CD4-positive, alpha-beta T cell (primary cell): ENCODE results near the gene OTULINL. TPM values are rescaled to one million over a fixed set of nuclear protein-coding genes. Genes with fewer than 3 reads are reported as not detected.

Source experiments
- ATAC-seq: fragments of 200-7000 bp; cut with Tn5 transposase; one replicate; pipeline ENCODE4 v1.10.0; 2022; ENCODE audit warnings: mild to moderate bottlenecking; ENCODE audit not compliant: poor library complexity
- CTCF ChIA-PET: fragments of 350-600 bp; sonication (Branson Sonifier 250); formaldehyde crosslinking; loops from one replicate; lab custom pipeline; 2021; ENCODE audit warnings: antibody characterized with exemption, inconsistent platforms; lab: Charles Lee
- POLR2A ChIA-PET: fragments of 350-600 bp; sonication (Branson Sonifier 250); formaldehyde crosslinking; loops from one replicate; lab custom pipeline; 2021; ENCODE audit warnings: antibody characterized with exemption, inconsistent platforms; lab: Charles Lee
- DNase-seq, 14 experiments: peaks; one replicate each; pipeline ENCODE4 v3.0.0-alpha.2; 2013 to 2020; ENCODE audit warnings: mixed read lengths in 2 of 14
- H3K27ac ChIP-seq, 2 donors: one replicate each; pipeline versions ENCODE4 v1.5.1 to v1.7.0; 2013; ENCODE audit warnings: low read length in 2 of 2, low read depth in 1 of 2, mild to moderate bottlenecking in 1 of 2
- H3K27me3 ChIP-seq, 2 experiments: 1 replicate in 1 of 2; 2 replicates in 1 of 2; pipeline versions ENCODE4 v1.6.1 to v1.7.0; 2013; ENCODE audit warnings: low read length in 2 of 2, control low read depth in 1 of 2, mild to moderate bottlenecking in 1 of 2, moderate library complexity in 1 of 2; ENCODE audit not compliant: insufficient read depth in 2 of 2, control insufficient read depth in 1 of 2
- H3K36me3 ChIP-seq: one replicate; pipeline ENCODE4 v1.6.1; 2013; ENCODE audit warnings: low read length, control low read depth; ENCODE audit not compliant: insufficient read depth
- H3K4me1 ChIP-seq: one replicate; pipeline ENCODE4 v1.6.1; 2013; ENCODE audit warnings: low read length, control low read depth; ENCODE audit not compliant: insufficient read depth
- H3K4me3 ChIP-seq: one replicate; pipeline ENCODE4 v1.5.1; 2013; ENCODE audit warnings: mild to moderate bottlenecking, low read length, moderate library complexity
- H3K9me3 ChIP-seq, 2 experiments: 1 replicate in 1 of 2; 2 replicates in 1 of 2; pipeline versions ENCODE4 v1.6.1 to v1.7.0; 2013; ENCODE audit warnings: low read length in 2 of 2, mild to moderate bottlenecking in 2 of 2, control low read depth in 1 of 2, moderate library complexity in 1 of 2; ENCODE audit not compliant: control insufficient read depth in 1 of 2, insufficient read depth in 1 of 2
- H3K27ac Mint-ChIP-seq: one replicate; pipeline ENCODE4 v1.8.0; 2020; ENCODE audit warnings: mixed read lengths
- H3K27me3 Mint-ChIP-seq: one replicate; pipeline ENCODE4 v1.8.0; 2021; ENCODE audit warnings: mixed read lengths
- H3K36me3 Mint-ChIP-seq: one replicate; pipeline ENCODE4 v1.8.0; 2021; ENCODE audit warnings: low read depth, mixed read lengths
- H3K4me1 Mint-ChIP-seq: one replicate; pipeline ENCODE4 v1.8.0; 2021; ENCODE audit warnings: low read depth, mixed read lengths
- H3K4me3 Mint-ChIP-seq: one replicate; pipeline ENCODE4 v1.8.0; 2020; ENCODE audit warnings: mild to moderate bottlenecking, mixed read lengths
- H3K9me3 Mint-ChIP-seq: one replicate; pipeline ENCODE4 v1.8.0; 2020; ENCODE audit warnings: mixed read lengths
- CTCF ChIP-seq: fragments of 200-600 bp; IDR thresholded peaks from one replicate; pipeline ENCODE4 v1.8.0; 2022; ENCODE audit warnings: antibody characterized with exemption, mild to moderate bottlenecking
- intact Hi-C, 2 experiments: fragments of 100-400 bp; cut with DNase I in 1 of 2; cut with micrococcal nuclease in 1 of 2; formaldehyde crosslinking; loops; one replicate each; pipeline versions ENCODE4 v1.15.1 to v1.9.0; 2023 to 2025; cut with DNase I, micrococcal nuclease
- total RNA-seq, 174 experiments: library from RNA in 2 of 174; stranded (reverse) in 2 of 174; gene quantifications; one replicate each; pipeline ENCODE4 v1.2.3 and lab custom pipeline; 2021 to 2026

OTULINL gene
- total RNA-seq, 2 experiments from 2014 or later, result 55.6 to 60.9 TPM

GRCh38 chr5:14574096-14574495 lies 7.5 kb upstream of the OTULINL start:
- Histone ChIP-seq H3K4me3 (no peak overlapping the region), H3K4me1 (no peaks in the 10 kb centered on the region), H3K36me3 (no peaks in the 10 kb centered on the region), H3K9me3 (no peaks in the 10 kb centered on the region), H3K27me3 (no peaks in the 10 kb centered on the region), H3K27ac (no peak overlapping the region)
- H3K27ac Mint-ChIP-seq, result no peak overlapping the region
- no peaks in the 10 kb centered on the region for H3K4me1 Mint-ChIP-seq
- H3K27me3 Mint-ChIP-seq, result no peaks in the 10 kb centered on the region
- H3K9me3 Mint-ChIP-seq, result no peaks in the 10 kb centered on the region
- DNase-seq (no peak), ATAC-seq (no peak)
- ChIA-PET POLR2A (interaction anchor here (0.6 kb wide), 1 partner anchor 124 kb away, joined by 3 read pairs; no protein-coding TSS in a partner anchor), CTCF (no interaction called here)
- no peak overlapping the region for H3K4me3 Mint-ChIP-seq
- H3K36me3 Mint-ChIP-seq, result no peaks in the 10 kb centered on the region
- TF ChIP-seq CTCF, result no peak
- intact Hi-C loops, result no loop called here

- ChIA-PET CTCF (interaction anchor here (1.5 kb wide), 1 partner anchor 13 kb away, joined by 3 read pairs; no protein-coding TSS in a partner anchor), POLR2A (interaction anchor here (0.6 kb wide), 1 partner anchor 124 kb away, joined by 3 read pairs; no protein-coding TSS in a partner anchor)
- intact Hi-C loops, result no loop called here
- Mint-ChIP-seq H3K4me1 (no peaks in the 10 kb centered on the region), H3K36me3 (no peaks in the 10 kb centered on the region), H3K9me3 (no peaks in the 10 kb centered on the region), H3K27ac (no peak overlapping the region), H3K27me3 (no peaks in the 10 kb centered on the region), H3K4me3 (no peak overlapping the region)
- H3K36me3 ChIP-seq, result no peaks in the 10 kb centered on the region
- H3K27me3 ChIP-seq, result no peaks in the 10 kb centered on the region
- no peak overlapping the region for H3K27ac ChIP-seq
- no peak for TF ChIP-seq CTCF
- no peaks in the 10 kb centered on the region for H3K4me1 ChIP-seq
- no peaks in the 10 kb centered on the region for H3K9me3 ChIP-seq
- no peak overlapping the region for H3K4me3 ChIP-seq
- ATAC-seq, result no peak
- peak in 2 of 14 experiments; percentile 40 to 53 for DNase-seq
These were observed 6.6 kb upstream of the OTULINL start for GRCh38 chr5:14574891-14575508.

- Histone ChIP-seq H3K27me3 (no peaks in the 10 kb centered on the region), H3K9me3 (no peaks in the 10 kb centered on the region), H3K4me1 (peaks cover 4% of the 10 kb centered on the region), H3K4me3 (no peak overlapping the region), H3K36me3 (no peaks in the 10 kb centered on the region), H3K27ac (no peak overlapping the region)
- H3K4me3 Mint-ChIP-seq, result no peak overlapping the region
- no peaks in the 10 kb centered on the region for H3K9me3 Mint-ChIP-seq
- DNase-seq (no peak), ATAC-seq (no peak)
- H3K27me3 Mint-ChIP-seq, result no peaks in the 10 kb centered on the region
- H3K27ac Mint-ChIP-seq, result no peak overlapping the region
- H3K36me3 Mint-ChIP-seq, result no peaks in the 10 kb centered on the region
- intact Hi-C loops, result no loop called here
- ChIA-PET POLR2A (interaction anchor here (0.7 kb wide), 1 partner anchor 16 kb away, joined by 4 read pairs; no protein-coding TSS in a partner anchor), CTCF (interaction anchor here (1.5 kb wide), 1 partner anchor 11 kb away, joined by 3 read pairs; no protein-coding TSS in a partner anchor)
- peaks cover 5% of the 10 kb centered on the region for H3K4me1 Mint-ChIP-seq
- TF ChIP-seq CTCF, result no peak
These were observed 5.4 kb upstream of the OTULINL start for GRCh38 chr5:14576206-14576605.
